Calu3 (cell line): ENCODE data around the gene PDE6B. TPM values are rescaled to one million over a fixed set of nuclear protein-coding genes. Genes with fewer than 3 reads are reported as not detected.

Experiments
- BruUV-seq: library from RNA; stranded (reverse); fragments of 400-500 nt; replicated peaks from 2 replicates; lab custom pipeline; 2021; lab: Mats Ljungman, UMichigan
- CTCF ChIA-PET: fragments of 300-600 bp; sonication (Branson Sonifier 250); formaldehyde crosslinking; loops from one replicate; lab custom pipeline; 2022; ENCODE audit warnings: antibody characterized with exemption; lab: Charles Lee
- DNase-seq: peaks from one replicate; pipeline ENCODE4 v3.0.0; 2022
- H3K27ac Mint-ChIP-seq: one replicate; pipeline ENCODE4 v1.8.0; 2022; ENCODE audit warnings: mixed read lengths; ENCODE audit not compliant: unreplicated experiment
- H3K27me3 Mint-ChIP-seq: one replicate; pipeline ENCODE4 v1.8.0; 2022; ENCODE audit warnings: mixed read lengths; ENCODE audit not compliant: unreplicated experiment
- H3K36me3 Mint-ChIP-seq: one replicate; pipeline ENCODE4 v1.8.0; 2022; ENCODE audit warnings: mild to moderate bottlenecking, moderate library complexity, mixed read lengths; ENCODE audit not compliant: insufficient read depth, unreplicated experiment
- H3K4me1 Mint-ChIP-seq: one replicate; pipeline ENCODE4 v1.8.0; 2022; ENCODE audit warnings: mild to moderate bottlenecking, low read depth, mixed read lengths; ENCODE audit not compliant: unreplicated experiment
- H3K4me3 Mint-ChIP-seq: one replicate; pipeline ENCODE4 v1.8.0; 2022; ENCODE audit warnings: mild to moderate bottlenecking, low read depth, moderate library complexity, mixed read lengths; ENCODE audit not compliant: unreplicated experiment
- H3K9me3 Mint-ChIP-seq: one replicate; pipeline ENCODE4 v1.8.0; 2022; ENCODE audit warnings: low read depth, mixed read lengths; ENCODE audit not compliant: unreplicated experiment
- intact Hi-C: fragments of 100-400 bp; cut with micrococcal nuclease; formaldehyde crosslinking; loops from one replicate; pipeline ENCODE4 v1.10.0; 2022; ENCODE audit not compliant: unreplicated experiment
- total RNA-seq: library from RNA; stranded (reverse); gene quantifications from 2 replicates; pipeline ENCODE4 v1.2.3, GENCODE V29; 2022
- TF ChIP-seq, protein P1 (sequence below): fragments of 200-600 bp; IDR thresholded peaks from one replicate; pipeline ENCODE4 v1.8.0; 2022; ENCODE audit warnings: antibody characterized with exemption; ENCODE audit not compliant: unreplicated experiment

Gene PDE6B
- total RNA-seq, 1 experiment from 2014 or later, result not detected

DNA sequence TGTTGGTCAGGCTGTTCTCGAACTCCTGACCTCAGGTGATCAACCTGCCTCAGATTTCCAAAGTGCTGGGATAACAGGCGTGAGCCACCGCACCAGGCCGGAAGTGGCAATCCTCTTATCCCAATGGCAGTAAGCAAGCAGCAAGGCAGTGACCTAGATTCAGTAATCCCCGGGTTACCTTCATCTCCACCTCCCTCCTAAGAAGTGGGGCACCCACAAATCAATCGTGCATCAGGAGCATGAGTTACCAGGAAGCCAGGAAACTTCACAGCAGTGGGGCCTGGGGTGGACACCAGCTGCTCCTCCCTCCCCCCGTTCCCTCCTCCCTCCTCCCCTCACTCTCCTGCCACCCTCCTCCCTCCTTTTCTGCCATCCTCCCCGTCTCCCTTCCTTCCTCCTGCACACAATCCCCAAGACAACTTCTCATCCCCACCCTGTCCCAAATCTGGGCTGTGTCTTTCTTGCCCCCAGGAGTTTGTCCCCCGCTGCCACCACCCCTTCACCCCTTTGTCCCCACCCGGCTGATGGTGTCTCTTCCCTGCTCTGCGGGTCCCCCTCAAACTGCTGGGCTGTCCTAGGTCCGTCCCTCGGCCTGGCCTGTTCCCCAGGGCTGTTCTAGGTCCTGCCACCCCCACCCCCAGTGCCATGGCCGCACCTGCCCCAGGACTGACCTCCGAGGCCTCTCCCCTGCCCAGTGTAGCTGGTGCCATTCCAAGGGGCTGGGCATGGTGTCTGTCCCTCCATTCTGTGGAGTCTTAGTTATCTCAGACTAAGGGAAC lies 2.2 kb downstream of the PDE6B start:
- DNase-seq, result no peak
- H3K36me3 Mint-ChIP-seq, result peaks cover 11% of the 10 kb centered on the region
- intact Hi-C loops, result no loop called here
- H3K4me1 Mint-ChIP-seq, result no peaks in the 10 kb centered on the region
- no peaks in the 10 kb centered on the region for H3K27me3 Mint-ChIP-seq
- no peak overlapping the region for H3K27ac Mint-ChIP-seq
- TF ChIP-seq, protein P1, sequence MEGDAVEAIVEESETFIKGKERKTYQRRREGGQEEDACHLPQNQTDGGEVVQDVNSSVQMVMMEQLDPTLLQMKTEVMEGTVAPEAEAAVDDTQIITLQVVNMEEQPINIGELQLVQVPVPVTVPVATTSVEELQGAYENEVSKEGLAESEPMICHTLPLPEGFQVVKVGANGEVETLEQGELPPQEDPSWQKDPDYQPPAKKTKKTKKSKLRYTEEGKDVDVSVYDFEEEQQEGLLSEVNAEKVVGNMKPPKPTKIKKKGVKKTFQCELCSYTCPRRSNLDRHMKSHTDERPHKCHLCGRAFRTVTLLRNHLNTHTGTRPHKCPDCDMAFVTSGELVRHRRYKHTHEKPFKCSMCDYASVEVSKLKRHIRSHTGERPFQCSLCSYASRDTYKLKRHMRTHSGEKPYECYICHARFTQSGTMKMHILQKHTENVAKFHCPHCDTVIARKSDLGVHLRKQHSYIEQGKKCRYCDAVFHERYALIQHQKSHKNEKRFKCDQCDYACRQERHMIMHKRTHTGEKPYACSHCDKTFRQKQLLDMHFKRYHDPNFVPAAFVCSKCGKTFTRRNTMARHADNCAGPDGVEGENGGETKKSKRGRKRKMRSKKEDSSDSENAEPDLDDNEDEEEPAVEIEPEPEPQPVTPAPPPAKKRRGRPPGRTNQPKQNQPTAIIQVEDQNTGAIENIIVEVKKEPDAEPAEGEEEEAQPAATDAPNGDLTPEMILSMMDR, result no peak
- BruUV-seq, result no TSS peak
- peaks cover 13% of the 10 kb centered on the region for H3K9me3 Mint-ChIP-seq
- no peak overlapping the region for H3K4me3 Mint-ChIP-seq
- CTCF ChIA-PET, result no interaction called here

DNA sequence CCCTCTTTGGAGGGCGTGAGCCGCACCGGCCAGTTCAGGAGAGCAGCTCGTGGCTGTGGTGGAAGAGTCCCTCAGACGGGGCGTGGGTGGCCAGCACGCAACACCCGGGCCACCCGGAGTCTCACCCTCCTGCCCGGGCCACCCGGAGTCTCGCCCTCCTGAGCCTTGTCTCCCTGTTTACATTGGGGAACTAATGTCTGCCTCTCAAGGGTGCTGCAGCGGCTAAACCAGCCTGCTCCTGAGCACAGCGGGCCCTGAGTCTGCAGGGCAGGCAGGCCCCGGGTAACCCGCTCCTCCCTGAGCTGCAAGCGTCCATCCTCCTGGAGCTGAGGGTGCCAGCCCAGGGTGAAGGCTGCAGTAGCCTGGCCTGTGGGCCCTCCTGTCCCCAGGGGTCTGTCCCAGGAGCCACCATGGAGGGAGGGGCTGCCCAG lies 3.0 kb downstream of the PDE6B start:
- Mint-ChIP-seq H3K27me3 (no peaks in the 10 kb centered on the region), H3K36me3 (peaks cover 11% of the 10 kb centered on the region), H3K27ac (no peak overlapping the region), H3K9me3 (peaks cover 16% of the 10 kb centered on the region), H3K4me1 (no peaks in the 10 kb centered on the region), H3K4me3 (no peak overlapping the region)
- CTCF ChIA-PET, result no interaction called here
- intact Hi-C loops, result no loop called here
- BruUV-seq, result no TSS peak
- TF ChIP-seq, protein P1, result no peak
- DNase-seq, result no peak

- TF ChIP-seq, protein P1, result no peak
- no peaks in the 10 kb centered on the region for H3K27me3 Mint-ChIP-seq
- no TSS peak for BruUV-seq
- H3K27ac Mint-ChIP-seq, result no peak overlapping the region
- no peak for DNase-seq
- H3K36me3 Mint-ChIP-seq, result peaks cover 11% of the 10 kb centered on the region
- no peak overlapping the region for H3K4me3 Mint-ChIP-seq
- no peaks in the 10 kb centered on the region for H3K4me1 Mint-ChIP-seq
- intact Hi-C loops, result no loop called here
- CTCF ChIA-PET, result no interaction called here
- peaks cover 16% of the 10 kb centered on the region for H3K9me3 Mint-ChIP-seq
Observed at GRCh38 chr4:628821-629635, 3.7 kb downstream of the PDE6B start.

GRCh38 chr4:629636-629914 lies 4.2 kb downstream of the PDE6B start:
- Mint-ChIP-seq H3K27ac (no peak overlapping the region), H3K36me3 (peaks cover 8% of the 10 kb centered on the region), H3K4me3 (no peak overlapping the region), H3K27me3 (no peaks in the 10 kb centered on the region), H3K4me1 (no peaks in the 10 kb centered on the region), H3K9me3 (peaks cover 16% of the 10 kb centered on the region)
- no TSS peak for BruUV-seq
- no peak for DNase-seq
- CTCF ChIA-PET, result no interaction called here
- TF ChIP-seq, protein P1, result no peak
- intact Hi-C loops, result no loop called here
